PFSK-1 (cell line): ENCODE results near the gene RSRP1.

Experiments used
- FOXP2 ChIP-seq: optimal IDR thresholded peaks from 2 replicates; pipeline ENCODE3; 2011; ENCODE audit warnings: borderline replicate concordance, control low read depth, inconsistent platforms; ENCODE audit not compliant: insufficient read depth; ENCODE audit errors: extremely low read length, extremely low read depth
- POLR2AphosphoS5 ChIP-seq: IDR thresholded peaks from 2 replicates; pipeline ENCODE4 v1.6.1; 2012; ENCODE audit warnings: low read depth, mild to moderate bottlenecking, control low read depth, low read length, moderate library complexity
- REST ChIP-seq, 2 experiments: IDR thresholded peaks; 2 replicates each; pipeline versions ENCODE4 v1.6.1 to v1.8.0; 2011 to 2012; ENCODE audit warnings: low read depth in 2 of 2, low read length in 2 of 2, control low read depth in 1 of 2, inconsistent platforms in 1 of 2, mild to moderate bottlenecking in 1 of 2, moderate library complexity in 1 of 2; ENCODE audit not compliant: insufficient read depth in 1 of 2
- SIN3A ChIP-seq: IDR thresholded peaks from 2 replicates; pipeline ENCODE4 v1.6.1; 2012; ENCODE audit warnings: mild to moderate bottlenecking, low read length, moderate library complexity, borderline replicate concordance; ENCODE audit not compliant: insufficient read depth
- TAF1 ChIP-seq: IDR thresholded peaks from 2 replicates; pipeline ENCODE4 v1.6.1; 2012; ENCODE audit warnings: low read length, control low read depth, borderline replicate concordance; ENCODE audit not compliant: insufficient read depth

RSRP1 gene

GRCh38 chr1:25220666-25221065 lies 26.6 kb downstream of the RSRP1 start:
- TF ChIP-seq POLR2AphosphoS5 (no peak), REST (IDR thresholded peaks at IDR 0.05; ENCODE audit: insufficient read depth in 1 of 2, low read depth in 2 of 2, low read length in 2 of 2) (no peak), SIN3A (no peak), FOXP2 (no peak), TAF1 (no peak)

- TF ChIP-seq POLR2AphosphoS5, result no peak
- no peak for TF ChIP-seq TAF1
- TF ChIP-seq FOXP2, result no peak
- TF ChIP-seq SIN3A, result no peak
- TF ChIP-seq REST (IDR thresholded peaks at IDR 0.05; ENCODE audit: insufficient read depth in 1 of 2, low read depth in 2 of 2, low read length in 2 of 2), result no peak
Observed at GRCh38 chr1:25219661-25220251, 27.5 kb downstream of the RSRP1 start.

GRCh38 chr1:25217598-25218232 lies 29.5 kb downstream of the RSRP1 start:
- TF ChIP-seq SIN3A, result no peak

GRCh38 chr1:25217015-25217414 lies 30.2 kb downstream of the RSRP1 start:
- no peak for TF ChIP-seq SIN3A
- no peak for TF ChIP-seq FOXP2
- TF ChIP-seq TAF1, result no peak
- TF ChIP-seq POLR2AphosphoS5, result no peak
- TF ChIP-seq REST (IDR thresholded peaks at IDR 0.05; ENCODE audit: insufficient read depth in 1 of 2, low read depth in 2 of 2, low read length in 2 of 2), result no peak

- TF ChIP-seq POLR2AphosphoS5 (no peak), FOXP2 (no peak), REST (IDR thresholded peaks at IDR 0.05; ENCODE audit: insufficient read depth in 1 of 2, low read depth in 2 of 2, low read length in 2 of 2) (no peak), TAF1 (no peak), SIN3A (no peak)
Observed at GRCh38 chr1:25216123-25216522, 31.1 kb downstream of the RSRP1 start.

- TF ChIP-seq TAF1, result no peak
- no peak for TF ChIP-seq POLR2AphosphoS5
- TF ChIP-seq FOXP2, result no peak
- TF ChIP-seq SIN3A, result no peak
- TF ChIP-seq REST (IDR thresholded peaks at IDR 0.05; ENCODE audit: insufficient read depth in 1 of 2, low read depth in 2 of 2, low read length in 2 of 2), result no peak
Observed at GRCh38 chr1:25212725-25213124, 34.5 kb downstream of the RSRP1 start.
